GM19351 (cell line): ENCODE measurements around the gene BABAM2.
"Not testable (repeated sequence)": the region's sequence is repeated elsewhere in the genome, so short reads cannot be mapped to it uniquely, and the experiment has no call there.

Source experiments
- ATAC-seq: cut with Tn5 transposase; IDR thresholded peaks from one replicate; pipeline ENCODE4 v1.9.1; 2021; ENCODE audit warnings: mild to moderate bottlenecking, moderate library complexity; ENCODE audit not compliant: unreplicated experiment

The BABAM2 gene

GRCh38 chr2:28320009-28320365 is 429.5 kb downstream of the BABAM2 start:
- no peak for ATAC-seq

GRCh38 chr2:28320371-28320770 is 429.8 kb downstream of the BABAM2 start:
- ATAC-seq: no peak

- ATAC-seq: no peak
Measured at GRCh38 chr2:28321426-28321825, 430.9 kb downstream of the BABAM2 start.

- ATAC-seq: no peak
Measured at GRCh38 chr2:28322051-28322450, 431.5 kb downstream of the BABAM2 start.

GRCh38 chr2:28322456-28322855 is 431.9 kb downstream of the BABAM2 start:
- no peak for ATAC-seq

- no peak for ATAC-seq
Measured at GRCh38 chr2:28322981-28323396, 432.5 kb downstream of the BABAM2 start.

GRCh38 chr2:28325173-28325566 is 434.6 kb downstream of the BABAM2 start:
- no peak for ATAC-seq

- ATAC-seq: peak; percentile 57
Measured at GRCh38 chr2:28325567-28326468, 435.3 kb downstream of the BABAM2 start.

- no peak for ATAC-seq
Measured at GRCh38 chr2:28326469-28326805, 435.9 kb downstream of the BABAM2 start.

GRCh38 chr2:28326881-28327505 is 436.5 kb downstream of the BABAM2 start:
- ATAC-seq: no peak

GRCh38 chr2:28327581-28327955 is 437.0 kb downstream of the BABAM2 start:
- no peak for ATAC-seq

GRCh38 chr2:28327956-28328922 is 437.7 kb downstream of the BABAM2 start:
- no peak for ATAC-seq

- no peak for ATAC-seq
Measured at GRCh38 chr2:28329184-28329583, 438.7 kb downstream of the BABAM2 start.

- not testable (repeated sequence) for ATAC-seq
Measured at GRCh38 chr2:28330722-28331121, 440.2 kb downstream of the BABAM2 start.

- not testable (repeated sequence) for ATAC-seq
Measured at GRCh38 chr2:28331797-28332196, 441.3 kb downstream of the BABAM2 start.

GRCh38 chr2:28332696-28333095 is 442.2 kb downstream of the BABAM2 start:
- no peak for ATAC-seq

GRCh38 chr2:28333606-28334526 is 443.3 kb downstream of the BABAM2 start:
- ATAC-seq: no peak

- no peak for ATAC-seq
Measured at GRCh38 chr2:28334527-28334894, 444.0 kb downstream of the BABAM2 start.

- not testable (repeated sequence) for ATAC-seq
Measured at GRCh38 chr2:28335265-28335664, 444.7 kb downstream of the BABAM2 start.

- ATAC-seq: no peak
Measured at GRCh38 chr2:28335666-28336065, 445.1 kb downstream of the BABAM2 start.
